Measurements from ENCODE around the gene NRSN2.

The NRSN2 gene

DNA sequence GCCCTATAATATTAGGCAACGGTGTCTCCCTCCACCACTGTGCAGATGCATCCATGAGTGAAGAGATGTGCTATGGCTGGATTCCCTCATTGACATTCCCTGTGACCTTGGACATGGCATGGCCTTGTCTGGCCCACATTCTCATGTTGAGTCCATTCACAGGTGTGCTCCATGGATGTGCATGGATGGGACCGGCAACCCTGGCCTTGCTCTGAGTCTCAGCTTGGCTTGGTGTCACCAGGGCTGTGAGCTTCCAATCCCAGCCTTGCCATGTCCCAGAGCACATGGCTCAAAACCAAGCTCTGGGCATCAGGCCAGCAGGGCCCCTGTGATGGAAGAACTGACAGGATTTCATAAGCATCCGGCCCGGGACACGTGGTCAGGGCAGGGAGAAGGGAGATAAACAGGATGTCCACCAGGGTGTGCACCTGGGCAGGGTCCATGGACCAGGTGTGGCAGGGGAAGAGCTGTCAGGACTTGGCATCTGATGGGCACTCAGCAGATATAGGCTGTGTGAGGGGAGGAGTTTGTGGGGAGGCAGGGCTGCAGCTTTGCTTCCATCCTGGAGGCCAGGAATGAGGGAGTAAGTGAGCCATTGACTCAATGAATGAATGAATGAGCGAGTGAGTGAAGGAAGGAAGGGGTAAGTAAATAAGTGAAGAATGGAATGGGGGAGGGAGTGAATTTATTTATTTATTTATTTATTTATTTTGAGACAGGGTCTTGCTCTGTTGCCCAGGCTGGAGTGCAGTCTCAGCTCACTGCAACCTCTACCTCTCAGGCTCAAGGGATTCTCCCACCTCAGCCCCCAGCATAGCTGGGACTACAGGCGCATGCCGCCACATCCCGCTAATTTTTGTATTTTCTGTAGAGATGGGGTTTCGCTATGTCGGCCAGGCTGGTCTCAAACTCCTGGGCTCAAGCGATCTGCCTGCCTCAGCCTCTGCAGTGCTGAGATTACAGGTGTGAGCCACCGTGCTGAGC, 15.7 kb downstream of the NRSN2 start:
- no peak overlapping the region for H3K9ac ChIP-seq (ENCODE audit: low read depth, low read length)
- no peaks in the 10 kb centered on the region for H3K36me3 ChIP-seq (ENCODE audit: insufficient read depth, low read depth, low read length)
- H3K27ac ChIP-seq (ENCODE audit: low read length) = no peak overlapping the region
- H3K9me3 ChIP-seq (ENCODE audit: insufficient read depth, low read depth, low read length) = no peaks in the 10 kb centered on the region
- H3K4me3 ChIP-seq (ENCODE audit: low read length) = no peak overlapping the region
- no peaks in the 10 kb centered on the region; the same call in 1 of the 2 replicates for H3K27me3 ChIP-seq (ENCODE audit: insufficient read depth, low read length)
- H3K4me1 ChIP-seq (ENCODE audit: insufficient read depth, low read length) = no peaks in the 10 kb centered on the region; the same call in 1 of the 2 replicates

DNA sequence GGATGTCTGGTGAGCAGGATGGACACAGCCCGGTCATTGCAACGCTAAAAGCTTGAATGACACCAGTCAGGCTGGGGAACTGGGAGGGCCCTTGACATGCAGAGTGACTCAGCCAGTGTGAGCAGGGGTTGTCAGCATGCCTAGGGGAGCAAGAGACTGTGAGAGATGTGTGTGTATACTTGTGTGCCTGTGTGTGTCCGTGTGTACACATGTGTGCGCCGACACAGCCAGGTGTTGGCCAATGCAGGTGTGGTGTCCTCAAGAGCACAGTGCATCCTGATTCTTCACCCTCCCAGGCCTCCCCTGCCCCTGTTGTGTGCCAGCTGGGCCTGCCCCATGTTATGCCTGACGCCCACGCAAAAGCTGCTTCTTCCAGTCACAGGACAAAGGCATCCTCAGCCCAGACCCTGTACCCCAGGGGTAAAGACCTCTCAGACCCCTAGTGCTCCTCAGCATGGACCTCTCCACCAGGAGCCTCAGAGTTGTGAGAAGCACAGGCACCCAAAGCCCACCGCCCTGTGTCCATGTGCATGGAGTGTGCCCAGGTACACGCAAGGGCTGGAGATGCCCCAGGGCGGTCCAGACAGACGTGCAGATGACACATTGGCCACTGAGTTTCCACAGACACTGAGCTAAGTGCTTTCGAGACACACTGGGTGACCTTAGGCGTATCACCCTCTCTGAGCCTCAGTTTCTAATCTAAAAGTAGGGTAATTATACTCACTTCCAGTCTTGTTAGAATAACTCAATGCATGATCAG, 16.6 kb downstream of the NRSN2 start:
- H3K4me1 ChIP-seq (ENCODE audit: insufficient read depth, low read length) = no peaks in the 10 kb centered on the region; the same call in 1 of the 2 replicates
- no peak overlapping the region for H3K9ac ChIP-seq (ENCODE audit: low read depth, low read length)
- no peaks in the 10 kb centered on the region for H3K36me3 ChIP-seq (ENCODE audit: insufficient read depth, low read depth, low read length)
- H3K27me3 ChIP-seq (ENCODE audit: insufficient read depth, low read length) = no peaks in the 10 kb centered on the region; the same call in 1 of the 2 replicates
- H3K4me3 ChIP-seq (ENCODE audit: low read length) = no peak overlapping the region
- H3K9me3 ChIP-seq (ENCODE audit: insufficient read depth, low read depth, low read length) = no peaks in the 10 kb centered on the region
- no peak overlapping the region for H3K27ac ChIP-seq (ENCODE audit: low read length)

DNA sequence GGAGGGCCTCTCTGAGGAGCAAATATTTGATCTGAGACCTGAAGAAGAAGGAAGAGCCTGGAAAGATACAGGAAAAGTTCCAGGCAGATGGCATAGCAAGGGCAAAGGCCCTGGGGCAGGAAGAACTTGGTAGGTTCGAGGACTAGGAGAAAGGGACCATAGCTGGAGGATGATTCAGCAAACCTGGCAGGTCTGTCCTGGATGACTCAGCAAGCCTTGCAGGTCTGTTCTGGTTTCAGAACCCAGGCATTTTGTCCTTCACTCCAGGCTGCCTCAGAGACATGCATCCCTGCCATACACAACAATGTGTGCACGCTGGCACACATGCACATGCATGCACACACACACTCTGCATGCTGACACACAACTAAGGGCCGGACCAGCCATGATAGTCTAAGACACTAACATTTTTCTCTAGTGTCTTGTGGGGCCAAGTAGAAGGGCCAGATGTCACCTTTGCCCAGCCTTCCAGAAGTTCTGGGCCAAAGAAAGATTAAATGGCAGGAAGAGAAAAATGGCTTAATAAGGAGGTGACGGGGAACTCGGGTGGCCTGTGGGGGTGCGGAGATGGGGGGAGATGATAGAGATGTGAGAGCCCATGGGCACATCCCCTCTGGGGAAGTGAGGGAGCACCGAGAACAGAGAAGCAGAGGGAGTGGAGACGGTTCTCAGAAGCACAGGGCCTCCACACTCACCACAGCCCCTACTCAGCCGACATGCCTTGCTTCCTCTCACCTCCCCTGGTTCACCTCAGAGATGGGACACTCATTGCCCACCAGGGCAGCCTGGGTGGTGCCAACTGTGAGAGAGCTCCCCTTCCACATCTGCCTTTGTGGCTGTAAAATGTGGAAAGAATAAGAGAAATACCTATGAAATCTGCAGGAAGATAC, 18.2 kb downstream of the NRSN2 start:
- no peaks in the 10 kb centered on the region for H3K36me3 ChIP-seq (ENCODE audit: insufficient read depth, low read depth, low read length)
- H3K9ac ChIP-seq (ENCODE audit: low read depth, low read length) = no peak overlapping the region
- H3K4me1 ChIP-seq (ENCODE audit: insufficient read depth, low read length) = no peaks in the 10 kb centered on the region; the same call in 1 of the 2 replicates
- H3K4me3 ChIP-seq (ENCODE audit: low read length) = no peak overlapping the region
- H3K27ac ChIP-seq (ENCODE audit: low read length) = no peak overlapping the region
- H3K9me3 ChIP-seq (ENCODE audit: insufficient read depth, low read depth, low read length) = no peaks in the 10 kb centered on the region
- no peaks in the 10 kb centered on the region; the same call in 1 of the 2 replicates for H3K27me3 ChIP-seq (ENCODE audit: insufficient read depth, low read length)

DNA sequence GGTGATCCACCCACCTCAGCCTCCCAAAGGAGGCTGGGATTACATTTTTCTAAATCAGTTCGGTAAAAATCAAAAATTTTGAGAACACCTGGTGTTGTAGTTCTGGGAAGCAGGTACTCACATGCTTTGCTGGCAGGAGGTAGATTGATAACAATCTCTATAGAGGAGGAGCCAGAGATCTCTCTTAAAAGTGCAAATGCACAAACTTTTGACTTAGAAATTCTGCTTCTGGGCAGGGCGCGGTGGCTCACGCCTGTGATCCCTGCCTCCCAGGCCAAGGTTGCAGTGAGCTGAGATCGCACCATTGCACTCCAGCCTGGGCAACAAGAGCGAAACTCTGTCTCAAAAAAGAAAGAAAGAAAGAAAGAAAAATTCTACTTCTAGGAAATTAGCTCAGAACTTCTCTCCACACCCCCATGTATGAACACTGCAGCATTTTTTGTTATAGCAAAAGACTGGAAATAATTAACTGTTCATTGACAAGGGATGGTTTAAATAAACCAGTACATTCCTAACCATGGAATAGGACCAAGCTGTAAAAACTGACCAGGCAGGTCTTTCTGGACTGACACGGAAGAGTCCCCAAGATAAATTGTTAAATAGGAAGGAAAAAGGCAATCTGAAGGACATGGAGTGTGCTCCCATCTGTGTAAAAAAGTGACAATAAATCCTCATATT, 19.3 kb downstream of the NRSN2 start:
- no peak overlapping the region for H3K27ac ChIP-seq (ENCODE audit: low read length)
- no peaks in the 10 kb centered on the region for H3K4me1 ChIP-seq (ENCODE audit: insufficient read depth, low read length)
- H3K27me3 ChIP-seq (ENCODE audit: insufficient read depth, low read length) = no peaks in the 10 kb centered on the region
- no peaks in the 10 kb centered on the region for H3K9me3 ChIP-seq (ENCODE audit: insufficient read depth, low read depth, low read length)
- H3K36me3 ChIP-seq (ENCODE audit: insufficient read depth, low read depth, low read length) = no peaks in the 10 kb centered on the region
- H3K4me3 ChIP-seq (ENCODE audit: low read length) = no peak overlapping the region
- H3K9ac ChIP-seq (ENCODE audit: low read depth, low read length) = no peak overlapping the region

DNA sequence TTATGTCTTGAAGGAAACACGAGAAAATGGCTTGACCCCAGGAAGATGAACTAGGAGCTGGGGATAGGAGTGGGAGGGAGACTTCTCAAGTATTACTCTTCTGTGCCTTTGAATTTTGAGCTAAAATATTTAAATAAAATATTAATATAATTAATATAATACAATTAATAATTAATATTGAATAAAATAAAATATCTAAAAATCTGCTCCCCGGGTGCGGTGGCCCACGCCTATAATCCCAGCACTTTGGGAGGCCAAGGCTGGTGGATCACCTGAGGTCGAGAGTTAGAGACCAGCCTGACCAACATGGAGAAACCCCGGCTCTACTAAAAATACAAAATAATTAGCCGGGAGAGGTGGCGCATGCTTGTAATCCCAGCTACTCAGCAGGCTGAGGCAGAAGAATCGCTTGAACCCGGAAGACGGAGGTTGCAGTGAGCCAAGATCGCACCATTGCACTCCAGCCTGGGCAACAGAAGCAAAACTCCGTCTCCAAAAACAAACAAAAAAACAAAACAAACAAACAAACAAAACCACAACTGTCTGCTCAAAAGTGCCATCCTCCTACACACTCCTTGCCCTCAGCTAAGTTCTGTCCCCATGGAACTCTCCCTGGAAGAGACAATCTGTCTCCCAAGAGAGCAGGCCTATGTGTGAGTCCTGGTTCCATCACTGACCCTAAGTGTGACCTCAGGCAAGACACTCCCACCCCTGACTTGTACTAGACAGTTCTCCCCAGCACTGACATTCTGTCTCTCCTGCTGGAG, 20.0 kb downstream of the NRSN2 start:
- no peaks in the 10 kb centered on the region for H3K9me3 ChIP-seq (ENCODE audit: insufficient read depth, low read depth, low read length)

DNA sequence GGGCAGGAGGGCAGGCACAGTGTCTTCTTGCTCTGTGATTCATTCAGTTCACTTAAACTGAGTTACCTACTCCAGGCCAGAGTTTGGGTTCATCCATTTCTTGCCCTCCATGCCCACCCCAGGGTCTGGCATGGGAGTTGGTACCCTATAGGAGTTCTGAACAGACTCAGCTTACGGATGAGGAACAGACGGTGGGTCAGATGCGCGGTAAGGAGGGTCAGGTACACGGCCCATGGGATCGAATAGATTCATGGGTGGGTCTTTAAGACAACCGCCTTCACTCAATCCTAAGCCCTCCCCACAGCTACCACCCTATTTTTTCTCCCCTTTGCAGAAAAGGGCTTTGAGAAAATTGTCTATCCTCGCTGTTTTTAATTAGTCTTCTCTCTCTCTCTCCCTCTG, 20.6 kb downstream of the NRSN2 start:
- Histone ChIP-seq H3K36me3 (ENCODE audit: insufficient read depth, low read depth, low read length) (no peaks in the 10 kb centered on the region), H3K4me1 (ENCODE audit: insufficient read depth, low read length) (no peaks in the 10 kb centered on the region), H3K9me3 (ENCODE audit: insufficient read depth, low read depth, low read length) (no peaks in the 10 kb centered on the region), H3K27me3 (ENCODE audit: insufficient read depth, low read length) (no peaks in the 10 kb centered on the region), H3K9ac (ENCODE audit: low read depth, low read length) (no peak overlapping the region), H3K4me3 (ENCODE audit: low read length) (no peak overlapping the region), H3K27ac (ENCODE audit: low read length) (no peak overlapping the region)

More for the DNA sequence above, 20.0 kb downstream of the NRSN2 start:
- Histone ChIP-seq H3K36me3 (ENCODE audit: insufficient read depth, low read depth, low read length) (no peaks in the 10 kb centered on the region), H3K4me3 (ENCODE audit: low read length) (no peak overlapping the region), H3K27ac (ENCODE audit: low read length) (no peak overlapping the region), H3K9ac (ENCODE audit: low read depth, low read length) (no peak overlapping the region), H3K27me3 (ENCODE audit: insufficient read depth, low read length) (no peaks in the 10 kb centered on the region), H3K4me1 (ENCODE audit: insufficient read depth, low read length) (no peaks in the 10 kb centered on the region)

DNA sequence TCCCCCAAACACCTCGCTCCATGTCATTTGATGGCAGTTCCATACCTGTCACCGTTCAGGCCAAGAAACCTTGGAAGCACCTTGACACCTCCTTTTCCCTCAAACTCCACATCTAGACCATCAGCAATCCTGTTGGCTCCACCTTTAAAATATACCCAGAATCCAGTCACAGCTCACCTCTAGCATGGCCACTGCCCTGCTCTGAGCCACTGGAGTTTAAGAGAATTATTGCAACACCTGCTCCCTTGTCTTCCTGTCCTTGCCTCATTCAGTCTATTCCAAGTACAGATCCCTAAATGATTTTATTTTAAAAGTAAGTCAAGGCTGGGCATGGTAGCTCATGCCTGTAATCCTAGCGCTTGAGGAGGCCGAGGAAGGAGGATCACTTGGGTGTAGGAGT, 22.0 kb downstream of the NRSN2 start:
- no peak overlapping the region for H3K4me3 ChIP-seq (ENCODE audit: low read length)
- no peak overlapping the region for H3K27ac ChIP-seq (ENCODE audit: low read length)
- H3K36me3 ChIP-seq (ENCODE audit: insufficient read depth, low read depth, low read length) = no peaks in the 10 kb centered on the region
- no peaks in the 10 kb centered on the region for H3K4me1 ChIP-seq (ENCODE audit: insufficient read depth, low read length)
- no peaks in the 10 kb centered on the region for H3K9me3 ChIP-seq (ENCODE audit: insufficient read depth, low read depth, low read length)
- no peak overlapping the region for H3K9ac ChIP-seq (ENCODE audit: low read depth, low read length)
- no peaks in the 10 kb centered on the region for H3K27me3 ChIP-seq (ENCODE audit: insufficient read depth, low read length)

DNA sequence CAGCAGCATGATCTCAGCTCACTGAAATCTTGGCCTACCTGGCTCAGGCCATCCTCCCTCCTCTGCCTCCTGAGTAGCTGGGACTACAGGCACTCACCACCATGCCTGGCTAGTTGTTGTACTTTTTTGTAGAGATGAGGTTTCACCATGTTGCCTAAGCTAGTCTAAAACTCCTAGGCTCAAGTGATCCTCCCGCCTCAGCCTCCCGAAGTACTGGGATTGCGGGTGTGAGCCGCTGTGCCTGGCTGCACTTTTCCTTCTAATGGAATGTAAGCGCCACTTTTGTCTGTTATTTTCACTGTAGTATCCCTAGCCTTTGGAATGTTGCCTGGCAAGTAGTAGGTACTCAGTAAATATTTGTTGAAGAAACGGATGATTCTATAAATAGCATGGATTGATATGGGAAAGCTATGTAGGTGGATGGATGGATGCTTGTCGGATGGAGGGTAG, 23.3 kb downstream of the NRSN2 start:
- Histone ChIP-seq H3K27ac (ENCODE audit: low read length) (no peak overlapping the region), H3K4me1 (ENCODE audit: insufficient read depth, low read length) (no peaks in the 10 kb centered on the region), H3K27me3 (ENCODE audit: insufficient read depth, low read length) (no peaks in the 10 kb centered on the region), H3K36me3 (ENCODE audit: insufficient read depth, low read depth, low read length) (no peaks in the 10 kb centered on the region), H3K9me3 (ENCODE audit: insufficient read depth, low read depth, low read length) (no peaks in the 10 kb centered on the region), H3K4me3 (ENCODE audit: low read length) (no peak overlapping the region), H3K9ac (ENCODE audit: low read depth, low read length) (no peak overlapping the region)

DNA sequence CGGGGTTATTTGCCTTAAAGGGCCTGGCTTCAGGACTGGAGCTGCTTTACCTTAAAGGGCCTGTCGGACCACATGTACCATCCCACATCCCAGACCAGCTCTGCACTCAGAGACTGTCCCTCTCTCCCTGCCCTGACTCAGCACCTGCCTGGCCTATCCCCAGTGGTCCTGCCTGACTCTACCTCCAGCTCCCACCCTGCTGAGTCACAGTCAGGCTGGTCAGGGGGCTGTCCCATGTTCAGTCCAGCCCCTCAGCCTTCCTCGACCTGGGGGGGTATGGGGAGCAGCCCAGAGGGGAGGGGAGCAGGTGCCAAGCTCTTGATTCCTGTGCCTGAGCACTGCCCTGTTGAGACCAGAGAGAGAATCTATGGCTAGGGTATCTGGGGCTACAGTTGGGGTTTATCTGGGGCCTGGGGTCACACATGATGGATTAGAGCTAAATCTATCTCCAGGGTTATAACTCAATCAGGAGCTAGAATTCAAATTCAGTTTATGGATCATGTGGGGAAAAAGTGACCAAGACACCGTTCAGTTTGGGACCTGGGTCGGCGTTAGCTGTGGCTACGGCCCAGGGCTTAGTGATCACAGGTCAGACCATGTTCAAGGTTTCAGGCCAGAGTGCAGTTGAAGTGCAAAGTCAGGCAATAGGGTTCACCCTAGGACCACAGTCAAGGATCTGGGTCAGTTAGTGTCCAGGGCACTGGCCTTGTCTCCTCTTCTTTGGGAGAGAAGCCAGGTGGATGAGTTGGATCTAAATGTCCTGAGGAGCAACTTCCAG, 24.3 kb downstream of the NRSN2 start:
- Histone ChIP-seq H3K27ac (ENCODE audit: low read length) (no peak overlapping the region), H3K36me3 (ENCODE audit: insufficient read depth, low read depth, low read length) (no peaks in the 10 kb centered on the region)

More for the DNA sequence above, 24.3 kb downstream of the NRSN2 start:
- Histone ChIP-seq H3K9ac (ENCODE audit: low read depth, low read length) (no peak overlapping the region), H3K27me3 (ENCODE audit: insufficient read depth, low read length) (no peaks in the 10 kb centered on the region), H3K4me3 (ENCODE audit: low read length) (no peak overlapping the region), H3K9me3 (ENCODE audit: insufficient read depth, low read depth, low read length) (no peaks in the 10 kb centered on the region), H3K4me1 (ENCODE audit: insufficient read depth, low read length) (no peaks in the 10 kb centered on the region)

Data from iPS-20b (cell line).